H54 (cell line): ENCODE data around the gene IPO9.
"Not testable (repeated sequence)": the region's sequence is repeated elsewhere in the genome, so short reads cannot be mapped to it uniquely, and the experiment has no call there.

Experiments
- DNase-seq: peaks from one replicate; pipeline ENCODE4 v3.0.0; 2011; ENCODE audit warnings: low spot score, mixed read lengths; ENCODE audit not compliant: insufficient read length
- FAIRE-seq: peaks from 3 replicates; lab custom pipeline; 2011; peaks lifted over from hg19 to GRCh38; lab: Jason Lieb, UNC
- POLR2A ChIP-seq: IDR thresholded peaks from 2 replicates; pipeline ENCODE4 v1.6.1; 2011; ENCODE audit warnings: low read depth, mild to moderate bottlenecking, low read length

IPO9 gene

DNA sequence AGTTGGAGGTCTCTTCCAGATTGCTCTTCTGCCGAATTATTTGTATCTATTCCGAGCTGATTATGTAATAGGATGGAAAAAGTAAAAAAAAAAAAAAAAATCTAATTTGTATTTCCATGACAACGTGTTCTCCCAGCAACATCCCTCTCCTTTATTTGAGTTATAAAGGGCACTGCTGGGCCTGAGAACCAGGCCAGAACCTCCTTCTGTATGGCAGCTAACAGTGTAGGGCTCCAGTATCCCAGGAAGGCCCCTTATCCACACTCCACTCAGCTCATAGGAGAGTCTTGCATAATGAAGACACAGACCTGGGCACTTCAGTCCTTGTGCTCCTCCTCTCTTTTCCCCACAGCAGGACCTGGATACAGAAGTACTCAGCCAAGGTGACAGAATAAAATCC is 3.7 kb upstream of the IPO9 start:
- no peak for TF ChIP-seq POLR2A
- DNase-seq (no peak), FAIRE-seq (no peak)

DNA sequence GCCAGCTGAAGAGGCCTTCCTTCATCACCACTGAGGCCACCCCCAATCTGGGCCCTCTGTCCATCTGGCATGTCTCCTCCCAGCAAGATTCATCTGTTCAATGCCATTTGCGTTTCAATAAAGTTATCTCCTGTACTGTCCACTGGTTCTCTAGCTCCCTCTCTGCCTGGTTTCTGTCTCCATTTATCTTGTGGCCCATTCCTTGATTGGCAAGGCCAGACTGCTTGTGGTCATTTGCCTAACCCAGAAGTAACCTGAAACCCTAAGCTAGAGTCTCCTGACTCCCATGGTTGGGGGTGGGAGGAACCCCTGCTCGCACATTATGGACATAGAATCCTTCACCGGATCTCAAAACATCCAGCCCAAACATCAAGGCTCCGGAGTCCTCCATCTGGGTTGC is 2.1 kb upstream of the IPO9 start:
- no peak for TF ChIP-seq POLR2A
- FAIRE-seq (no peak), DNase-seq (no peak)

DNA sequence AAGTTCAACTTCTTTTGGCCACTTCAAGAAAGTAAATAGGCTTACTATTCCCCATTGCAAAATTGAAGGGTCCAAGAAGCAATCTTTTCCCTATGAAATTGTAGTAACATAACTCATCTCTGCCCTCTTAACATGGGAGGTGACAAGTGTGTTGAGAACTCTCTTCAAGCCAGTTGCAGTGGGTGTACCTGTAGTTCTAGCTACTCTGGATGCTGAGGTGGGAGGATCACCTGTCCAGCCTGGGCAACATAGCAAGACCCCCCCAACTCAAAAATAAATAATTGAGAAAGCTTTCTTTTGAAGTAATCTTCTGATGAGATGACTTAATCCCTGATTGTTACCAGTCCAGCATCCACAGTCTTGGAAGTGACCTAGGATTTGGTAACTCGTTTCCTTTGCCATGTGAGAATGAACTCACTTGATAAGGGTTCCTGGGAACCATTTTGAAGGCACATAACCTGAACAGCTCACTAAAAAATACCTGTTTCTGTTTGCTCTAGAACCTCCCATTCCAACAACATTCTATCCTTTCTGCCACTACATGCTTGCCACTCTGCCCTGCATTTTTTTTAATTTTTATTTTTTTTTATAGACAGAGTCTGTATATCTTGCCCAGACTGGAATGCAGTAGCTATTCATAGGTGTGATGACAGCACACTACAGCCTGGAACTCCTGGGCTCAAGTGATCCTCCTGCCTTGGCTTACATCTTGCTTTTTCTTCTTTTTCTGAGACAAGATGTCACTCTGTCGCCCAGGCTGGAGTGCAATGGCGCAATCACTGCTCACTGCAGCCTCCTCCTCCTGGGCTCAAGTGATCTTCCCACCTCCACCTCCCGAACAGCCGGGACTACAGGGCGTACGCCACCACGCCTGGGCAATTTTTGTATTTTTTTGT is 1.4 kb upstream of the IPO9 start:
- TF ChIP-seq POLR2A: no peak
- DNase-seq (no peak), FAIRE-seq (no peak)

DNA sequence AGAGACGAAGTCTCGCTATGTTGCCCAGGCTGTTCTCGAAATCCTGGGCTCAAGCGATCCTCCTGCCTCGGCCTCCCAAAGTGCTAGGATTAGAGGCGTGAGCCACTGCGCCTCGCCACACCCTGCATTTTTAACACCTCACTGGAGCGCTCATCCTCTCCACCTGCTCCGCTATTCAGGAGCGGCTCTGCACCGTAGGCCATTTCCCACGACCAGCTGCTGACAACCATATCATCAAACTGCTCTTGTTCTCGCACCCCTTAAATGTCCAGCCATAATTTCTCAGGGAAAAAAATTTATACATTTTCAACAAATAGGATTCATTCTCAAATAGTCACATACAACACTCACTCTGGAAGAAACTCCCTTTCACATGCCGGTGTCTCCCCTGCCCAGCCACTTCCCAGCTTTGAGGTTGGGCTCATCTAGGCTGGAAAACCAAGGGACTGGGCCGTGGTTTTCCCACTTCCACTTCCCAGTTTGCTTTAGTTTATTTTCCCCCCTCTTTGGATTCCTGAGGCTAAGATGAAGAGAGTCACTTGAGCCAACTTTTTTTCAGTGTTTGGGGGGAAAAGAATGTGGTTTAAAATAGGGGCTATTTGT is 639 bp upstream of the IPO9 start:
- FAIRE-seq: no peak
- no peak for TF ChIP-seq POLR2A
- DNase-seq: no peak

DNA sequence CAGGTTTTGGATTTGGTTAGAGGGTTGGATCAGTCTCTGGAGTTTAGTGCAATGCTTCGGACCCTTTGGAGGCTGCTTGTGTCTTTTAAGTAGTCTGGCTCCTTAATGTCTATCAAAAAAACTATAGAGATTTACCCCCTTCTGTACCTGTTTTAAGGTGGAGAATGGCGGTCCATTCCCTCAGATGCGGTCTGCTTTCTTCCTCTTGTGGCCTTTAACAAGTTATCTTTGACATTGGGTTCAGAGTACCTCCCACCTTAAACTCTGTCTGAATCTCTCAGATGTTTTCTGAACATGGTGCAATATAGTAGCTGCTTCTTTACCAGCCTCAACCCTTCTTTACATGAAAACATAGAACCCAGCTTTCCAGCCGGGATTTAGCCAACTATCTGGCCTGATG is 2.4 kb downstream of the IPO9 start:
- FAIRE-seq: no peak
- TF ChIP-seq POLR2A: no peak
- no peak for DNase-seq

DNA sequence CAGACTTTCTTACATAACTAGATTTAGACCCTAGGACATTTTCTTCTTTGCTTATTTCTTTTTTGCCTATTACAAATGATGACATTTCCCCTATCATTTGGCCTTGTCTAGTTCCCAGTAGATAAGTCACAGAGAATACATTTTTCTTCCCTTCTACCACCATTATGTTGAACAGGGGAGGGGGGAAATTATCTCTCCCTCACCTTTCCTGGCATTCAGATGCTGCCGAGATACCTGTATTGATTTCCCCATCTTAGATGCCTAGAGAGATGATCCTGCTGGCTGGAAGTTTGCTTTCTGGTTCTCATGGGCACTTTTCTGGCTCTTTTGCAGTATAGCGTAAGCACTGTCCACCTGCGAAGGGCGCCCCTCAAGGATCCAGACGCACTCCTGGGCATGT is 5.7 kb downstream of the IPO9 start:
- no peak for TF ChIP-seq POLR2A
- FAIRE-seq (no peak), DNase-seq (no peak)

DNA sequence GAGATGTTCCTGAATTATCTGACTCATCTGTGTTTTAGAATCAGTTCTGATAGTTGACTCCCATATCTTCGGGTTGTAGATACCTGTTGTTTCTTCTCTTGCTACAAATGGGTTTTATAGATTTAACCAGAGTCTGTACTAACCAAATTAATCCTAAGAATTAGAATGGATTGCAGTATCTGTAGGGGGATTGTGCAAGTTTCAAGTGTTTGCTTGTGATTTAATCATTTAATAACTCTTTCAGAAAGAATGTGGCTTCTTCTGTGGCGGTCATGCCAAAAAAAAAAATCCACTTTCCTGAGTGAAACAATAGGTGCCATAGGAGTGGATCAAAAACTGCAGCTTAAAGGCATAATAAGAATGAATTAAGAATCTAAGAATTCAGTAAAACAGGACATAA is 9.4 kb downstream of the IPO9 start:
- FAIRE-seq: no peak
- DNase-seq: no peak

DNA sequence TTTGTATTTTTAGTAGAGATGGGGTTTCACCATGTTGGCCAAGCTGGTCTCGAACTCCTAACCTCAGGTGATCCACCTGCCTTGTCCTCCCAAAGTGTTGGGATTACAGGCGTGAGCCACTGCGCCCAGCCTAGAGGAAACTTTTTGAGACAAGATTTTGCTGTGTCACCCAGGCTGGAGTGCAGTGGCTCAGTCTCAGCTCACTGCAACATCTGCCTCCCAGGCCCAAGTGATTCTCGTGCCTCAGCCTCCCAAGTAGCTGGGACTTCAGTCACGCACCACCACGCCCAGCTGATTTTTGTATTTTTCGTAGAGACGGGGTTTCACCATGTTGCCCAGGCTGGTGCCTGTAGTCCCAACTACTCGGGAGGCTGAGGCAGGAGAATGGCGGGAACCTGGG is 10.1 kb downstream of the IPO9 start:
- DNase-seq, FAIRE-seq: not testable (repeated sequence)

More for the DNA sequence above, 9.4 kb downstream of the IPO9 start:
- no peak for TF ChIP-seq POLR2A

DNA sequence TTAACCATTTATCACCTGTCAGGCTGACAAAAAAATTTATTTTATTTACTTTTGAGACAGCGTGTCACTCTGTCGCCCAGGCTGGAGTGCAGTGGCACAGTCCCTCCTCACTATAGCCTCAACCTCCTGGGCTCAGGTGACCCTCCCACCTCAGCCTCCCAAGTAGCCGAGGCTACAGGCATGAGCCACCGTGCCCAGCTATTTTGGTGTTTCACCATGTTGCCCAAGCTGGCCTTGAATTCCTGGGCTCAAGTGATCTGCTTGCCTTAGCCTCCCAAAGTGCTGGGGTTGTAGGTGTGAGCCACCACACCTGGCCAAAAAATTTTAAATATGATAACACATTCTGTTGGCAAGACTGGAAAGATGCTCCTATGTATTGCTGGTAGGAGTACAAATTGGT is 11.1 kb downstream of the IPO9 start:
- no peak for TF ChIP-seq POLR2A
- DNase-seq (no peak), FAIRE-seq (no peak)

DNA sequence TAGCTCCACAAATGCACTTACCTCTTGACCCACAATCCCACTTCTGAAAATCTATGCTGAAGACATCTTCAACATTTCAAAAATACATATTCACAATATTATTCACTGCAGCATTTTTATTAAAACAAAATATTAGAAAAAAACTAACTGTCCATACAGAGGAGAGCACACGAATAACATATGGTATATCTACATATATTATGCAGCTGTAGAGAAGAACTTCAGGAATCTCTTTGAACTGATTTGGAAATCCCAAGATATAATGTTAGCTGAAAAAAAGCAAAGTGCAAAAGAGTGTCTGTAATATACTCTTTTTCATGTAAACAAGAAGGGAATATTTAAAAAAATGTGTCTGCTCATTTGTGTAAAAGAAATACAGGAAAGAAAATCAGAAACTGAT is 11.5 kb downstream of the IPO9 start:
- FAIRE-seq: no peak
- TF ChIP-seq POLR2A: no peak
- no peak for DNase-seq

DNA sequence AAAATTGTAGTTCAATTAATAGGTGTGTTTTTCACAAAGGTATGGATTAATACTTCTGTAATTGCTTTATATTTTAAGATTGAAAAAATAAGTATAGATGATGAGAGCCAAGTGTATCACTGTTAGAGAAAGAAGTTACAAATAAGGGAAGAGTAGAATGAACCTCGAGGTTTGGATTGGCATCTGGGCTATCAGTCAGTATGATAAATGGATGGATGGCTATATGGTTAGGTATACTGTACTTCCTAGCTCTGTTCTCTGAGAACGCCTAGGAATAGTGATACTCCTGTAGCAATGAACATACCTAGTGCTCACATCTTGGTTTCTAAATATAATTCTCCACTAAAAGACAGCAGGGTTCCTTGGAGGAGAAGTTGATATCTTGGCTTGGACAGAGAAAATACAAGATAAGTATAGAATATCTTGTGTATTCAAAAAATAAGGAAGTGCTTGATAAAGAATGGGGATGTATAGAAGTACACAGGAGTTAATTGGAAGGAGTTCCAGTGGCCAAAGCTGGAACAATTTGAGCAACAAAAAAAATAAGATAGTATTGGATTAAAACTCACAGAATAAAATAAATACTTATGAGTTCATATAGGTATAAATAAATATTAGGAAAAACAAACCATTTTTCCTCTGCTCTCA is 12.4 kb downstream of the IPO9 start:
- TF ChIP-seq POLR2A: no peak
- DNase-seq: no peak
- no peak for FAIRE-seq

DNA sequence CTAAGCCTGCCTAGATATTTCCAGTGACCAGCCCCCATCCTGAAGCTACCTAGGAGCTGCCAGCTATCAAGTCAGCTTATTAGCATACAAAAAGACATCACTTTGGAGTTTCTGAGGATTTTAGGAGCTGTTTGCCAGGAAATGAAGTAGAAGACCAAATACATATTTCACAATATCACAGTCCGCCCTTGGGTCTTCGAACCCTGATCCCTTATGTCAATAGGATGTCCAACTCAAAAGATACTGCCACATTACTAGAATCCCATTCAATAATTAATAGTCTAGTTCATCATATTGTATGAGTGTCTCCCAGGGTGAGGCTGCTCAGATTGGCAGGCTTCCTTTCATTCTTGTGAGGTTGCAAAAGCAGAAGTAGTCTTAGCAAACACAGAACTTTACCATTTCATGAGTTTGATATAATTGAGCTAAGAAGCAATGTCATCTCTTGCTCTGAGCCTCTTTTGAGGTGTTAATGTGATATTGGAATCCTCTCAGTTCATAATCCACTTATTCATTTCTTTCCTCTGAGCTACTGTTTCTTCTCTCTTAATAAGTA is 13.6 kb downstream of the IPO9 start:
- no peak for FAIRE-seq
- TF ChIP-seq POLR2A: no peak
- no peak for DNase-seq

DNA sequence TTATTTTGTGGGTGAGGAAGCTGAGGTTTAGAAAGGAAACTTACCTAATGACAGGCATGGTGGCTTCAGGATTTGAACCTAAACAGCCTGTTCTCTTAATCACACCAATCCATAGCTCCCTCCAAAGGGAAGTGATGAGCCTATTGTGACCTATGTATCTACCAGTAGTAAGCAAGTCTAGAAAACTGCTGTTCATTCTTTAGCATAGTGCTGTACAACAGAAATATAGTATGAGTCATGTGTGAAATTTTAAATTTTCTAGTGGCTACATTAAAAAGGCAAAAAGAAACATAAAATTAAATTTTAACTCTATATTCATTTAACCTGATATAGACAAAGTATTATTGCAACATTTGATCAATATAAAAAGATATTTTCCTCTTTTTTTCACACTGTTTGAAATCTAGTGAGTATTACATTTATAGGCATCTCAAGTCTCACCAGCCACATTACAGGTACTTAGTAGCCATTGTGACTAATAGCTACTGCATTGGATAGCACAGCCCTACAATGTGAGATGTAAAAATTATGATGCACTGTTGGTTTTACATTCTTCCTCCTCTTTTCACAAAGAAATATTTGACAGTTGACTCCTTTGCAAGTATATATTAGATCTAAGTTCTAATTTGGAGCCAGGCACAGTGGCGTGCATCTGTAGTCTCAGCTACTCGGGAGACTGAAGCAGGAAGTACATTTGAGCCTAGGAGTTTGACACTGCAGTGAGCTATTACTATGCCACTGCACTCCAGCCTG is 16.6 kb downstream of the IPO9 start:
- TF ChIP-seq POLR2A: no peak
- peak; percentile 65 for FAIRE-seq
- DNase-seq: peak; percentile 43
